ENCODE results near the gene ZNF518A.

Gene ZNF518A

GRCh38 chr10:96097865-96098264 lies 32.2 kb upstream of the ZNF518A start:
- Histone ChIP-seq H3K9ac (no peak overlapping the region), H3K9me3 (peaks cover 6% of the 10 kb centered on the region), H3K27ac (no peak overlapping the region), H3K4me3 (no peak overlapping the region), H4K20me1 (no peaks in the 10 kb centered on the region), H3K36me3 (no peaks in the 10 kb centered on the region), H3K27me3 (no peaks in the 10 kb centered on the region), H3K4me1 (no peaks in the 10 kb centered on the region), H3K4me2 (no peak overlapping the region)
- no peak for TF ChIP-seq Cebpa-rat (IDR thresholded peaks at IDR 0.05)

- no peaks in the 10 kb centered on the region for H4K20me1 ChIP-seq
- H3K27me3 ChIP-seq = no peaks in the 10 kb centered on the region
- H3K9ac ChIP-seq = no peak overlapping the region
- TF ChIP-seq Cebpa-rat (IDR thresholded peaks at IDR 0.05) = no peak
- no peak overlapping the region for H3K4me3 ChIP-seq
- H3K36me3 ChIP-seq = no peaks in the 10 kb centered on the region
- no peaks in the 10 kb centered on the region for H3K4me1 ChIP-seq
- no peak overlapping the region for H3K4me2 ChIP-seq
- peaks cover 6% of the 10 kb centered on the region; the same call in 1 of the 2 replicates for H3K9me3 ChIP-seq
- H3K27ac ChIP-seq = no peak overlapping the region
These were observed 22.5 kb upstream of the ZNF518A start for GRCh38 chr10:96107623-96108038.

GRCh38 chr10:96112531-96112930 lies 17.6 kb upstream of the ZNF518A start:
- Histone ChIP-seq H3K4me3 (no peak overlapping the region), H3K27ac (no peak overlapping the region), H4K20me1 (no peaks in the 10 kb centered on the region), H3K4me2 (no peak overlapping the region), H3K27me3 (no peaks in the 10 kb centered on the region), H3K9ac (no peak overlapping the region), H3K9me3 (peaks cover 6% of the 10 kb centered on the region; the same call in 1 of the 2 replicates), H3K36me3 (no peaks in the 10 kb centered on the region), H3K4me1 (no peaks in the 10 kb centered on the region)
- no peak for TF ChIP-seq Cebpa-rat (IDR thresholded peaks at IDR 0.05)

DNA sequence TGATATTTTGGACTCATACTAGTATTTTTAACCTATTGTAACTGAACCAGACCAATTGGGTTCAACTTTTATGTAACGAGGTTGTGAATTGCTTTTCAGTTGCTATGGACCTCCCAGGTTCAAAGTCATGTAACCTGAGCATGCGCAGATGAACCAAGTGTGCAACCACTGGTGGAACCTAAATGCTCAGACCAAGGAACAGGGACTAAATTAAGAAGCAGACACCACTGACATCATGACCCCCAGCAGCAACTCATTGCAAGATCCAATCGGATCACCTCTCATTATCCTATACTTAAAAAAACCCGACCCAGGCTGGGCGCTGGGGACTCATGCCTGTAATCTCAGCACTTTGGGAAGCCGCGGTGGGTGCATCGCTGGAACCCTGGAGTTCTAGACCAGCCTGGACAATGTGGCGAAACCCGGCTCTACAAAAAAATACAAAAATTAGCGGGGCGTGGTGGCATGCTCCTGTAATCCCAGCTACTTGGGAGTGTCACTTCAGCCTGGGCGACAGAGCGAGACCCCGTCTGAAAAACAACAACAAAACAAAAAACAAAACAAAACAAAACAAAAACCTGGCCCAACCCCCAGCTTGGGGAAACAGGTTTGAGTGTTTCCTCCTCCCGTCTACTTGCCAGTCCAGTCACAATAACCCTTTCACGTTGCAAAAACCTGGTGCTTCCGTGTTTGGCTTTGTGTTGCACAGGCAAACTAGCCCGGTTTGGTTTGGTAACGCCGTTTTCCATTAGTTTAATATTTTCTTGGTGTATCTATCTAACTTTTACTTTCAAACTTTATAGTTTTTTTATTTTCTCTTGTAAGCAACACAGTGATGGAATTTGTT lies 11.3 kb upstream of the ZNF518A start:
- no peak overlapping the region for H3K9ac ChIP-seq

DNA sequence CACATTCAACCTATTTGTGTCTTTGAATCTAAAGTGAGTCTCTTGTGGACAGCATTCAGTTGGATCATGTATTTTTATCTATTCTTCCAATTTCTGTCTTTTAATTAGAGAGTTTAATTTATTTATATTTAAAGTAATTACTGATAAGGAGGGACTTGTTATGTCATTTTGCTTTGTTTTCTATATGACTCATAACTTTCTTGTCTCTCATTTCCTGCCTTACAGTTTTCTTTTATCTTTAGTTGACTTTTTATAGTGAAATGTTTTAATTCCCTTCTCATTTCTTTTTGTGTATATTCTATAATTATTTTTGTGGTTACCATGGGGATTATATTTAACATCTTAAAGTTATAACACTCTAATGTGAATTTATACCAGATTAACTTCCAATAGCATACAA lies 7.3 kb upstream of the ZNF518A start:
- H3K36me3 ChIP-seq = no peaks in the 10 kb centered on the region
- peaks cover 15% of the 10 kb centered on the region for H3K4me1 ChIP-seq
- 0 out of 2 replicates have a peak, but pooled peaks cover under 1% of the 10 kb centered on the region for H3K27me3 ChIP-seq
- no peak overlapping the region for H3K27ac ChIP-seq
- TF ChIP-seq Cebpa-rat (IDR thresholded peaks at IDR 0.05) = no peak
- H4K20me1 ChIP-seq = no peaks in the 10 kb centered on the region
- no peak overlapping the region for H3K9ac ChIP-seq
- H3K9me3 ChIP-seq = 0 out of 2 replicates have a peak, but pooled peaks cover 7% of the 10 kb centered on the region
- H3K4me2 ChIP-seq = no peak overlapping the region
- no peak overlapping the region for H3K4me3 ChIP-seq

More for the DNA sequence above, 11.3 kb upstream of the ZNF518A start:
- Histone ChIP-seq H3K4me1 (peaks cover 9% of the 10 kb centered on the region), H3K27me3 (no peaks in the 10 kb centered on the region), H3K4me2 (no peak overlapping the region), H3K27ac (no peak overlapping the region), H3K36me3 (no peaks in the 10 kb centered on the region), H3K9me3 (0 out of 2 replicates have a peak, but pooled peaks cover 6% of the 10 kb centered on the region), H3K4me3 (no peak overlapping the region), H4K20me1 (no peaks in the 10 kb centered on the region)
- TF ChIP-seq Cebpa-rat (IDR thresholded peaks at IDR 0.05) = no peak

DNA sequence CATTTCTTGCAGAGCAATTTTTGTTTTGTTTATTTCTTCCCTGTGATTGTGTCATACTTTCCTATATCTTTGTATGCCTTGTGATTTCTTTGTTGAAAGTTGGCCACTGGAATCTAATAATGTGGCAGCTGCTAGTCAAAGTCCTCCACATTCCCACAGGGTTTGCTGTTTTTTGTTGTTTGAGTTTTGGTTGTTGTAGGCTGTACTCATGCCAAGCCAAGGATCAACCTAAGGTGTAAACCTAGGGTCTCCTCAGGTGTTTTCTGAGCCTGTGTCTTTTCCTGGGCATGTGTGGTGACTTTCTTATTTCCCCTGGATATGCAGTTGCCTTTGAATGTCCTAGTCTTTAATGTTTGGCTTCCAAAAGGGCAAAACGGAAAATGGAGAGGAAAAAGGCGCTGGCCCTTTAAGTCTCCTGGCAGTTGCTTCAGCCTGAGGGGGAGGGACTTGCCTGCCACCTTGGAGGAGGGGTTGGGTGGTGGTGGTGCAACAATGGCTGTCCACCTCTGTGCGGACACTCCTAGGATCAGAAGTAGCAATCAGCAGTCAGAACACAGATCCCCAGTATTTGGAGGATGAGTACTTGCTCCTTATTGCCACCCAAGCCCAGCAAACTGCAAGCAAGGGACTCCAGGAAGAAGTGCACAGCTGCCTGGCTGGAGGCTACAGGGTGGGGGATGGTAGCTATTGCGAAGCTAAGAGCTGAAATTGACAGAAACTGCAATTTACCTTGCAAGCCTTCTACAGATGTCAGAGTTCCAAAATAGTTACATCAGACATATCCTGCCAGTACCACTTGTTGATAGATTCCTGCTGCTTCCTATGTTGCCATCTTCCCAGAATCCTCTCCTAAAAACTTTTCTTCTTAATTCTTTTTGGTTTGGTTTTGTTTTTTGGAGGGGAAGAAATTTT lies 5.6 kb upstream of the ZNF518A start:
- no peaks in the 10 kb centered on the region for H4K20me1 ChIP-seq
- no peak overlapping the region for H3K27ac ChIP-seq
- H3K9ac ChIP-seq = no peak overlapping the region
- H3K4me3 ChIP-seq = no peak overlapping the region
- peaks cover 11% of the 10 kb centered on the region for H3K9me3 ChIP-seq
- H3K36me3 ChIP-seq = no peaks in the 10 kb centered on the region
- H3K27me3 ChIP-seq = peaks cover 12% of the 10 kb centered on the region
- H3K4me1 ChIP-seq = peaks cover 15% of the 10 kb centered on the region
- H3K4me2 ChIP-seq = peak overlapping the region; percentile 1; the same call in 1 of the 2 replicates
- no peak for TF ChIP-seq Cebpa-rat (IDR thresholded peaks at IDR 0.05)

GRCh38 chr10:96125142-96125515 lies 5.0 kb upstream of the ZNF518A start:
- no peak for TF ChIP-seq Cebpa-rat (IDR thresholded peaks at IDR 0.05)
- H3K27ac ChIP-seq = no peak overlapping the region
- no peak overlapping the region for H3K9ac ChIP-seq
- H3K27me3 ChIP-seq = peaks cover 19% of the 10 kb centered on the region
- no peaks in the 10 kb centered on the region for H3K36me3 ChIP-seq
- no peak overlapping the region for H3K4me3 ChIP-seq
- H3K4me1 ChIP-seq = peaks cover 15% of the 10 kb centered on the region
- no peak overlapping the region for H3K4me2 ChIP-seq
- peaks cover 18% of the 10 kb centered on the region for H3K9me3 ChIP-seq
- H4K20me1 ChIP-seq = no peaks in the 10 kb centered on the region

- H3K9me3 ChIP-seq = peaks cover 22% of the 10 kb centered on the region
- H3K36me3 ChIP-seq = peaks cover 15% of the 10 kb centered on the region; the same call in 1 of the 2 replicates
- peaks cover 12% of the 10 kb centered on the region for H3K4me1 ChIP-seq
- peak overlapping the region; percentile 70 for H3K4me2 ChIP-seq
- peaks cover 34% of the 10 kb centered on the region for H3K27me3 ChIP-seq
- peak overlapping the region; percentile 85 for H3K9ac ChIP-seq
- H4K20me1 ChIP-seq = no peaks in the 10 kb centered on the region
- no peak for TF ChIP-seq Cebpa-rat (IDR thresholded peaks at IDR 0.05)
- H3K4me3 ChIP-seq = peak overlapping the region; percentile 71
- H3K27ac ChIP-seq = peak overlapping the region; percentile 92
These were observed 364 bp downstream of the ZNF518A start for GRCh38 chr10:96130326-96130995.

GRCh38 chr10:96131621-96132020 lies 1.5 kb downstream of the ZNF518A start:
- no peak for TF ChIP-seq Cebpa-rat (IDR thresholded peaks at IDR 0.05)
- Histone ChIP-seq H3K36me3 (peaks cover 18% of the 10 kb centered on the region; the same call in 1 of the 2 replicates), H3K4me2 (peak overlapping the region; percentile 70), H3K4me3 (peak overlapping the region; percentile 71; the same call in 1 of the 2 replicates), H3K9ac (no peak overlapping the region), H3K27me3 (peaks cover 34% of the 10 kb centered on the region), H4K20me1 (no peaks in the 10 kb centered on the region), H3K27ac (no peak overlapping the region), H3K4me1 (peaks cover 12% of the 10 kb centered on the region), H3K9me3 (peaks cover 22% of the 10 kb centered on the region)

All from BLaER1 (cell line).